Fibroblast of skin of scalp (primary cell): ENCODE measurements around the gene NEB.

Source experiments
- DNase-seq: peaks from one replicate; pipeline ENCODE4 v3.0.0-alpha.2; 2013

The NEB gene

DNA sequence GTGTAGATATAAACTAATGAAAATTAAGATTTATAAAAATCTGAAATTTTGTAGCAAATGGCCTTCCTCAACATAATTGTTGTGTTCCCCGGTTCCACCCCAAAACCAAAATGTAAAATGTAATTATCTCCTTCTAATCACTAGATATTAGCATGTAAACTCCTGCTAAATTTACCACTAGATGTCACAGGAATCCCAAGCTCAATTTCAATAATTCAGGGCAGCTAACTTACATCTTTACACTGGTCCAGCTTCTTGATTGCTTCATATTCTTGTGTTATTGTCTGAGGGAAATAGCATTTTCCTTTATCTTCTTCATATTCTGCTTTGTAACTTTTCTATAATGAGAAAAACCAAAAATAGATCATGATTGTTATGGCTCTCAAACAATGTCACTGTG lies 42.6 kb downstream of the NEB start:
- no peak for DNase-seq

- no peak for DNase-seq
These were observed 45.6 kb downstream of the NEB start for GRCh38 chr2:151688719-151689118.

DNA sequence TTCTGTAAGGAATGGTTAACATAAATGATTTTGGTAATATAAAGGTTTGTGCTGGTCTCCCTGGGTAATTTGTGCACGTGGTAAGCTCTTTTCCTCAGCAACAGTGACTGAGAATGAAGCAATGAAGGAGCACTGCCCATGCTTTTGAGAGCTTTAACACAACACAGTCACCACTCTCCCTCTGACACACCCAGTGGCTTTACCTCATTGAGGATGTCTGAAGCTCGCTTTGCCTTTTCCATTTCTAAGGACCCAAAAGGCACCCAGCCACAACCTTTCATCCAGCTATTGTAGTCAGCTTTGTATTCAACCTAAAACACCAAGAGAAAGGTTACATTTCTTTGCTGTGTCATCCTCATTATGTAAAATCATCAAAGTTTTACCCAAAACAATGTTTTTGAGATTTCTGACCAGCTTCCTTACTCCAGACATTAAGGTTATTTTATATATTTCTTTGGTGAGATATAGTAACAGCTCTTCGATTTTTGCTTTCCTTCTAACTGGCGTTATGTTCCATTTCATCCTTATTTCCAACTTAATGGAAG lies 51.7 kb downstream of the NEB start:
- DNase-seq = no peak

DNA sequence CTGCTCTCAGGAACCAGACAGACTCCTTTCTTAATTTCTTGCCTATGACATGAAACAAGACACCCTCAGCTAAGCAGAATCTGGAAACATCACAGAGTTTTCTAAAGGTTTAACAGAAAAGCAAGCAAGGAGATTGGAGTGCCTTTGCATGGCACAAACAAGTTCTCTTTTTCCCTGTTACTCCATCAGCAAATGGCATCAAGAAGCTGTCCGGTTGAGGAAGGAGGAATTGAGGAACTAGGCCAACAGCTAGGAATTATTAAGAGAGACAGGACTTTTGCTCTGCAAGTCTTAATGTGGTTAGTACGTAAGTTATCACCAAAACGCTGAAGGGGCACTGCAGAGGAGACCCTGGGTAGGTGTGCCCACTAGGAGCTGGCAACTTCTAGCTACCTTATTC lies 53.2 kb downstream of the NEB start:
- DNase-seq = no peak

DNA sequence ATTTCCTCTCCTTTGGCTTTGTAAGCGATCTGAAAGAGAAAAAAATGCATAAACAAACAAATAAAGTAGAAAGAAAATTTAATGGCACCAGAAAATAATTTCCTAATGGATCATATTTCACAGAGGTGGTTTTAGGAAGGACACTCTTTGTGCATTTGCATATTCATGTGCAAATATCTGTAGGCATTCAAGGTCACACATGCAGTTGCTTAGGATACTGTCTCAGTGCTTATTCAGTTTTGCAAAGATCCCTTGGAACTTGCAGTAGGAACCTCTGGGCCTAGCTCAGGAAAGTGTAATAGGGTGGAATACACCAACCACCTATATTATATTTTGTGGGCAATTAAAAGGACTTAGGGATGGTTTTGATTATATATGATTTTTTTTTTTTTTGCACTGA lies 54.3 kb downstream of the NEB start:
- no peak for DNase-seq

GRCh38 chr2:151678849-151679248 lies 55.4 kb downstream of the NEB start:
- DNase-seq = no peak

DNA sequence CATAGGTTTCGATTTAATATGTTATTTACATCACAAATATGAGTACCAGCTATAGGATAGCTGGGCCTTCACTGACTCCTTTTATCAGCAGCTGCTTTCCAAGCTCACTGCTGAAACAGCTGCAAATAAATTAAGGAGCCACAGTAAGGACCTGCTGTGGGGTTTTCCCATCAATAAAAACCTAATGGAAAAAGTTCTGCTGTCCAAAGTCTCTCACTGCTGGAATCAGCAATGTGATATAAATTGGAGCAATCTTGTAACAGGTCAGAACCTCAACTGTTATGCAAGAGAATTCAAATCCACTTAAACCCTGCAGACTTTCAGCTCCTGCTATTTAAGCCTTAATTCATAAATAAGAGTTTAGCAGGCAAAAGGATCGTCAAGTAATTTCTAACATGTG lies 61.3 kb downstream of the NEB start:
- DNase-seq = no peak

- no peak for DNase-seq
These were observed 62.0 kb downstream of the NEB start for GRCh38 chr2:151672277-151672676.

DNA sequence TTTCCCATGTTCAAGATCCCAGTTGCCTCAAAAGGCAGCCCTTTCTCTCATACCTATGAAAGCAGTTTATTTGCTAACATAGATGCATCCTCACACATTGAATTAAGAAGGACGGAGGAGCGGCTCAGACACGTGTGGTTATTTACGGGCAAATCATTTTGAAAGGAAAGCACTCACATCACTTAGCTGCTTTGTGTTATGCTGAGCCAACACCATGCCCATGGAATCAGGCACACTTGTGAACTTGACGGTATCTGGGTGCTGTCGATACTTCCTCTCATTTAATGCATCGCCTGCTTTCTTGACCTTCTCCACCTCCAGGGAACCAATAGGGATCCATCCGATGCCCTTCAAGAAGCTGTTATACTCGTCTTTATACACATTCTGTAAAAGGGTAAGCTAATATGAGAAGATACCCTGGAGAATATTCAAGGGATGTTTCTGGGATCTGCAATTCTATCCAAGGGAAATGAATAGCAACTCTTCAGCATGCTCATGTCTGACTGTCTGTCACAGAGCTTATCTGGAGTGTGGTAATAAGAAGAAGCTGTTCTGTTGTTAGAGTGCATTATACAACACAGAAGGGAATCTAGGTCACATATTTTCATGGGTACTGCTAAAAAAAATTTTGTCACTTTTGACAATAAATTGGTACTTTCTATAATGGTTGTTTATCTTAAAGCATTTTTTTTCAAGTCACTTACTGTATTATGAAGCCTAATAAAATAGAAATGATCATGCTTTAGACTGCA lies 63.3 kb downstream of the NEB start:
- no peak for DNase-seq

DNA sequence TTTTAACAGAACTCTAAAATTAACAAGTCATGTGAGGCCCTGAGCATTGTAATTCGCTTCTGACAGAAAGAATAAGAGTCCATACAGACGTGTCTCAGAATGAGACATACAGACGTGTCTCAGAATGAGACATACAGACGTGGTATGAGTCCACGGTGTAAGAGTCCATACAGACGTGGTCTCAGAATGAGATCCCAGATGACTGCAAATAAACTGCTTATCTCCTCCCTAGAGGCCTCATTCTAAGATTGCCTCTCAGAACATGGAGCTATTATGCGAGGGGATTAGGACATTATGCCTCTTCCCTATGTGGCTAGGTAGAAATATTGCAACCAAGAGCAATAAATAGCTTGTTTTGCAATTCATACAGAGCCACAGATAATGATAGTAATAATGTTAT lies 63.9 kb downstream of the NEB start:
- DNase-seq = no peak

GRCh38 chr2:151669585-151670081 lies 64.6 kb downstream of the NEB start:
- DNase-seq = no peak

- DNase-seq = no peak
These were observed 65.5 kb downstream of the NEB start for GRCh38 chr2:151668737-151669136.

GRCh38 chr2:151665959-151666358 lies 68.3 kb downstream of the NEB start:
- no peak for DNase-seq

DNA sequence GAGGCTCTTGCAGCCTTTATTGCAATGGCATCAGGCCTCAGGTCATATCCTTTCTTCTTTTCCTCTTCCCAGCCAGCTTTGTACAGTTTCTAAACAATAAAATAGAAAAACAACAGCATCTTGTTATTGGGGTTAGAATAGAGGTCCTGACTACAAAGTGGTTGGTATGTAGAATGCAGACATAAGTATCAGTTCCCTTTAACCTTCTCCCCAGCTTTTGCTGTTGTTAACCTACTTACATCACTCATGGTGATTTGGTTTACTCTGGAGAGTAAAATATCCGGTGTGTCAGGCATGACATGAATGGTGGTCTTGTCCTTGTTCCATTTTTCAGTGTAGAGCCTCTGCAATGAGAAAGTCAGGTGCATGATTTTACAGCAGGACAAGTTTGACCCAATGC lies 69.8 kb downstream of the NEB start:
- DNase-seq = no peak

GRCh38 chr2:151661625-151662024 lies 72.7 kb downstream of the NEB start:
- no peak for DNase-seq

DNA sequence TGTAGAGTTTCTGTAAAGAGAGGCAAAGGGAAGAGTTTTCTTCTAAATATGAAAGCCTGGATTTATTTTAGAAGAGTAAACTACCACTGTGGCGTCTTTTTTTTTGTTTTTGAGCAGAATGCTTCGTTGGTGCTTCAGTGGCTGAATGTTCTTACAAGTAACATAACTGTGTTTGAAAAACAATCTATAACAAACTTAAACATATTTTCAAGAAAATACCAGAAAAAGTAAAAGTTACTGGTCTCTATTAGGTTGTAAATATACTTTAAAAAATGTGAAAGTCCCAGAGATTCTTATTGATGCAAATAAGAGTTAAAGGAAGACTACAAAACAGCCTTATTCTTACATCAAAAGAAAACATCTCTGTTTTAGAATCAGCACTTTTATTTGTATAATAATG lies 76.2 kb downstream of the NEB start:
- DNase-seq = no peak

DNA sequence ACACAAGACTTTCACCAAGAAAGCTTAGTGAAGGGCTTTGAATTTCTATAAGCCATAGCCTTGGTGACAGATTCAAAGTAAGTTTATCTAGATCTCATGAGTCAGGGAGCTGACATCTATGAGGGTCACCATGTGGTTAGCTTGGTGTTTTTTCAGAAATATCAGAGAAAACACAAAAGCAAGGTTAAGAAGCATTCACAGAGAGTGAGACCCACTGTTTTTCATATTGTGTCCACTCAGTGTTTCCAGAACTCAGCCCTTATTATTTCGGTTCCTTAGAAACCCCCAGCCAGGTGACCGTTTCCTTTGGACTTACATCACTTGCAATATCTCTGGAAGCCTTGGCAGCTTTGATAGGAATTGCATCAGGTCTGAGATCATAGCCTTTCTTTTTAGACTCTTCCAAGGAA lies 76.6 kb downstream of the NEB start:
- DNase-seq = no peak

- no peak for DNase-seq
These were observed 78.4 kb downstream of the NEB start for GRCh38 chr2:151655663-151656398.

DNA sequence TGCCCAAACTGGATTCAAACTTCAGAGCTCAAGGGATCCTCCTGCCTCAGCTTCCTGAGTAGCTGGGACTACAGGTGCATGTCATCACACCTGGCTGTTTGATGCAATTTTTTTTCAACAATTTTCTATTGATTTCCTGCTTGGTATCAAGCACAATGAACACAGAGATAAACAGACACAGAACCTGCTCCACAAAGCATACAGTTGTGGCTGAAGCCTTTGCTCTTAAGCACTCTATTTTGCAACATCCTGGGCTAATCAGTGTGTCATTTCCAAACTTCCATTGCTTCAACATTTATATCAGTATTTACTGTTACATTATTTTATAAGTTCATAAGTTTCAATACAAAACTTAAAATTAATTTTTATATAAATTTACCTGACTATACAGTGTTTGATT lies 79.4 kb downstream of the NEB start:
- DNase-seq = no peak

DNA sequence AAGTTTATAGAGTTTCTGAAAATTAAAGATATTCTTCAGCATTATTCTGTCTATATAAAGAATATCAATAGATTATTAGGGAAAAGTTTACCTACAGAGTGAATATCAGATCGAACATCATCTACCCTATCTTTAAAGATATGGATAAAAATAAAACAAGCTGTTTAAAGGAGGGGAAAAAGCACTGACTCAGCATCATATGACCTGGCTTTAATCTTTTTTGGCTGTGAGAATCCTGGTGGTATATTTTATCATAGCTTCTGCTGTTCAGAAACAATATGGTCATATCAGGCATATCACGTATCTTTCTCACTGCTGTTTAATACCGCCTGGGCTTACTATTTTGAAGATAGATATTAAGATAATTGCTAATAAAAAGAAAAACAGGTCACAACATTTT lies 80.2 kb downstream of the NEB start:
- DNase-seq = no peak

- no peak for DNase-seq
These were observed 83.0 kb downstream of the NEB start for GRCh38 chr2:151651274-151651673.

DNA sequence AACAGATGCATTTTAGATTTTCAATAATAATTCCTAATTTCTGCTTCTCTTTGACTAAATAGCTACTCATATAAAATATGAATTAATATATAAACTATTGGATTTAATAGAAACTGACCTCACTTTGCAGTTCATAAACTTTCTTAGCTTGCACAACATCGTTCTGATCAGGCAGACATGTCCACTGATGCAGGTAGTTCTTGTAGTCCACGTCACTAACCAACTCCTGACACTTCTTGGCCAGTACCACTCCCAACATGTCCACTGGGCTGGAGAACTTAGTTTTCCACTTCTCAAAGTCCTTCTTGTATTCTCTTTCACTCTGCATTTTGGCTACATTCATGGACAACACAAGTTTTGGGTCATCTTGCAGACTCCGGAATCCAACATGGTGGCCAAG lies 83.8 kb downstream of the NEB start:
- no peak for DNase-seq

DNA sequence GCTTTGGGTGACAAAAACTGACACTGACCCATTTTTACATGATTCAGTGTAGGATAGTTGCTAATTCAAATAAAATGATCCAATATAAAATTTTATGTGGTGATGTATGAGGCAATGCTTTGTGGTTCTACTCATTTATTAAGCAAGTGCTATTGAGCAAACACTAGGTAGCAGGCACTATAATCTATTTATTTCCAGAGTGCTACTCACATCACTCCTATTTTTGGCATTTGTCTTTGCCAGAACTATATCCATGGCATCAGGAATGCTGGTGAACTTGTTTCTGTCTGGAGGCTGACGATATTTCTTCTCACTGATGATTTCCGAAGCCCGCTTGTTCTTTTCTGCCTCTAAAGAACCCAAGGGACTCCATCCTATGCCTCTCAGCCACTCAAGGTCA lies 84.3 kb downstream of the NEB start:
- no peak for DNase-seq

- DNase-seq = no peak
These were observed 84.9 kb downstream of the NEB start for GRCh38 chr2:151649400-151649799.
